Activated CD4-positive, alpha-beta memory T cell treated with anti-CD3 and anti-CD28 coated beads, Interleukin-2, amount 10 ng/mL, durations not matched to agents 7 days and 5 days (primary cell): ENCODE data around the gene ISM1. TPM values are rescaled to one million over a fixed set of nuclear protein-coding genes. Genes with fewer than 3 reads are reported as not detected.

Experiments used
- CTCF ChIA-PET: fragments of 350-600 bp; sonication (Branson Sonifier 250); formaldehyde crosslinking; loops from one replicate; lab custom pipeline; 2021; ENCODE audit warnings: antibody characterized with exemption, inconsistent platforms; lab: Charles Lee
- POLR2A ChIA-PET: fragments of 350-600 bp; sonication (Branson Sonifier 250); formaldehyde crosslinking; loops from one replicate; lab custom pipeline; 2021; ENCODE audit warnings: antibody characterized with exemption; lab: Charles Lee
- DNase-seq: peaks from one replicate; pipeline ENCODE4 v3.0.0-alpha.2; 2020
- H3K27ac Mint-ChIP-seq: one replicate; pipeline ENCODE4 v1.8.0; 2021; ENCODE audit warnings: mild to moderate bottlenecking, mixed read lengths
- H3K27me3 Mint-ChIP-seq: one replicate; pipeline ENCODE4 v1.8.0; 2021; ENCODE audit warnings: mixed read lengths
- H3K36me3 Mint-ChIP-seq: one replicate; pipeline ENCODE4 v1.8.0; 2021; ENCODE audit warnings: low read depth, mixed read lengths
- H3K4me1 Mint-ChIP-seq: one replicate; pipeline ENCODE4 v1.8.0; 2021; ENCODE audit warnings: mixed read lengths
- H3K4me3 Mint-ChIP-seq: one replicate; pipeline ENCODE4 v1.8.0; 2021; ENCODE audit warnings: mild to moderate bottlenecking, mixed read lengths
- H3K9me3 Mint-ChIP-seq: one replicate; pipeline ENCODE4 v1.8.0; 2021; ENCODE audit warnings: mixed read lengths
- total RNA-seq, 2 experiments: library from RNA; stranded (reverse); gene quantifications; one replicate each; pipeline ENCODE4 v1.2.3, GENCODE V29; 2021

The ISM1 gene
- total RNA-seq, 2 experiments from 2014 or later, result not detected

- no peak overlapping the region for H3K27ac Mint-ChIP-seq
- H3K9me3 Mint-ChIP-seq, result peaks cover 2% of the 10 kb centered on the region
These were observed 121.6 kb downstream of the ISM1 start for GRCh38 chr20:13342469-13343242.

GRCh38 chr20:13344671-13345070, 123.6 kb downstream of the ISM1 start:
- CTCF ChIA-PET, result no interaction called here
- H3K9me3 Mint-ChIP-seq, result peaks cover 2% of the 10 kb centered on the region
- no peak for DNase-seq
- no peak overlapping the region for H3K27ac Mint-ChIP-seq
- H3K4me1 Mint-ChIP-seq, result no peaks in the 10 kb centered on the region
- POLR2A ChIA-PET, result no interaction called here
- H3K36me3 Mint-ChIP-seq, result no peaks in the 10 kb centered on the region
- H3K27me3 Mint-ChIP-seq, result no peaks in the 10 kb centered on the region
- no peak overlapping the region for H3K4me3 Mint-ChIP-seq

More at GRCh38 chr20:13342469-13343242, 121.6 kb downstream of the ISM1 start:
- no peaks in the 10 kb centered on the region for H3K4me1 Mint-ChIP-seq
- no peak overlapping the region for H3K4me3 Mint-ChIP-seq
- CTCF ChIA-PET, result no interaction called here
- no peak for DNase-seq
- POLR2A ChIA-PET, result no interaction called here
- no peaks in the 10 kb centered on the region for H3K36me3 Mint-ChIP-seq
- H3K27me3 Mint-ChIP-seq, result no peaks in the 10 kb centered on the region

DNA sequence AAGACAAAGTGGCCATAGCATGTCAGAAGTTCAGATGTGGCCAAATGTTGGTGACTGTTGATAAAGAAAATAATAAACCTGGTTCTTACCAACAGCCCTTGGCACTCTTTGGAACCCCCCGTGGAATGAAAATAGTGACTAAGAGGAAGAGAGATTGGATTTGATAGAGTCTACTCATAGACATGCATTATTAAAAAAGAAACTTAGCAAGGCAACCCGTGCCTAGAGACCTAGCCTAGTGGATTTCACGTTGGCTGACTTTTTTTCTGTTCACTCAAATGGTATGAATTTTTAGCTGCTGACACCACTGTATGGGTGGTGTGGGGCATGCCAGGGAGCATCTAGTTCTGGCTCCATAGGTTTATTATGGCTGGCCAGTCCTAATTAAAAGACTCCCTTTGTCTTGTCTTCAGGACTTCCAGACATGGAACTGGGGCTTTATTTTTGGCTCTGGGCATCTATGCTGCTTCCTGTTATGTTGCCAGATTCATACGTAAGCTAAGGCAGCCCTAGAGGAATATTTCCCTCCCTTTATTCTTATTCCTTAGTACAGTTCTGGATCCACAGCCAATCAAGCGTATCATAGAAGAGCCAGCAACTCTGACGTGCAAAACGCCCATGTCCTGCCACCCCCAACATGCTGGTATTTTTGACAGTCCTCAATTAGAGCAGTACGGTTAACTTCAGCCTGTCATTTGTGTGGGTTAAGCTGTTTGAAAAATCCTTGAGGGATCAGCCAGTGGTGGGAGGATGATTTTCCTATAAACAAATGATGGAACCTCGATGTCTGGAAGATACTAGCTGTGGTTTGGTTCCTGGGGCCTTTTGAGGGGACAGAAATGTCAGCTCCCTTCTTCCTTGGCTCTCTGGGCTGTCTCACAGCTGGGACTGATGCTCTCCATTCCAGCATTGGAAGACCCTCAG, 127.5 kb downstream of the ISM1 start:
- H3K36me3 Mint-ChIP-seq, result no peaks in the 10 kb centered on the region
- H3K4me1 Mint-ChIP-seq, result no peaks in the 10 kb centered on the region
- no peak overlapping the region for H3K4me3 Mint-ChIP-seq
- H3K9me3 Mint-ChIP-seq, result peaks cover 2% of the 10 kb centered on the region
- POLR2A ChIA-PET, result no interaction called here
- no peak overlapping the region for H3K27ac Mint-ChIP-seq
- H3K27me3 Mint-ChIP-seq, result no peaks in the 10 kb centered on the region
- DNase-seq, result no peak
- CTCF ChIA-PET, result no interaction called here

- H3K27me3 Mint-ChIP-seq, result no peaks in the 10 kb centered on the region
- no peaks in the 10 kb centered on the region for H3K36me3 Mint-ChIP-seq
- no peaks in the 10 kb centered on the region for H3K4me1 Mint-ChIP-seq
- H3K27ac Mint-ChIP-seq, result no peak overlapping the region
- H3K9me3 Mint-ChIP-seq, result no peaks in the 10 kb centered on the region
- ChIA-PET CTCF (no interaction called here), POLR2A (no interaction called here)
- no peak for DNase-seq
- H3K4me3 Mint-ChIP-seq, result no peak overlapping the region
These were observed 128.1 kb downstream of the ISM1 start for GRCh38 chr20:13349235-13349604.

Other genes starting within 250 kb of the ISM1 start
- not detected for gene SPTLC3, start 212.3 kb upstream of the ISM1 start, total RNA-seq